Measurements from ENCODE around the gene CLBA1.

The CLBA1 gene

DNA sequence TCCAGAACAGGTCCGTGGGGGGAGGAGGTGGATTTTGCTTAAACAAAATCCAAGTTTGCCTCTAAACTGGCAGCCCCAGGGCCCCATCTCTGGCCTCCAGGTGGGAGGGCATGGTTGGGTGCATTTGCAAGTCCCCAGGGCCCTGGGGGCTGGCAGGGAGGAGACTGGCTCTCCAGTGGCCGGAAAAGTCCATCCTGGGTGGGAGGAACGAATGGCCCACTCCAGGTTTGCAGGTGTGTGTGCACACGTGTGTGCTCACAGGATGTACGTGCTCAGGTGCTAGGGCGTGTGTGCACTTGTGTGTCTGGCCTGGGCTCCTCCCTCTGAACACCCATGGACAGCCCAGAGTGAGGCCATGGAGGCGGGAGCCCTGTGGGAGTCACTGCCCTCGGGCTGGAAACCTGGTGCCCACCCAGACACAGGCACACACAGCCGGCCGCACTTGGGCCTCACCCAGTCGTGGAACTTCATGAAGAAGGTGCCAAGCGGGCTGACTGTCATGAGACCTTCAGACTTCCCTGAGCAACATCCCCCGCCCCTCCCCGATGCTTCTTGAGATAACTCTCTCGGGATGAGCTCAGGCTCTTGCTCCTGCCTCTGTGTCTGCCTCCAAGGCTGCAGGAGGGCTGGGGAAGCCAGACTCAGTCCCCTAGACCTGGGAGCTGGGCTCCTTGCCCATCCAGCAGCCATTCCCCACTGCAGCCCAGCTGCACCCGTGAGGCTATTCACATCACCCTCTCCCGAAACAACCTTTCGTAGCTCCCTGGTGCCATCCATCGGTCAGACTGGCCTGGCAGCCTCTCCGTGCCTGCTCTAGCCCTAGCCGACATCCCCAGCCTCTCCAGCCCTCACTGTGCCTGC, 16.8 kb upstream of the CLBA1 start:
- no peak for DNase-seq (ENCODE audit: low read depth in 4 of 4, low spot score in 1 of 4)

DNA sequence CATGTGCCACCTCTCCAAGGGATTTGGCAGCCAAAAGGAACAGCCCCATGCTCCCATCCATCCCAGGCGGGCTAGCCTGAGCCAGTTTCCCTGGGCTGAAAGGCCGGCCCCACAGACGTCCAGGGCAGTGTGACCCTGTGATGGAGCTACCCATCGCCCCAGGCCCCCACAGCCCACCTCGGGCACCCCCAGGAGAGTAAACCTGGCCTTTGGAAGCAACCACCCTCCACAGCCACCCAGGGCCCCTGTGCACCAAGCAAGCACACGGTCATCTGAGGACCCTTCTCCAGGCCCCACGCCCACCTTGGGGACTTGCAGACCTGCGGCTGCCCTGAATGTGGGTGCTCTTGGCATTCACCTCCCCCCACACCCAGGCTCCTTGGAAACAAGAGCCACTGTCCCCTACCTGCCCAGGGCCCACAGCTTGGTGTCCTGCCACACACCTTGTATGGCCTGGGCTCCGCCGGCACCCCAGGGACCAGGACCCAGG, 15.8 kb upstream of the CLBA1 start:
- no peak for DNase-seq (ENCODE audit: low read depth in 4 of 4, low spot score in 1 of 4)

DNA sequence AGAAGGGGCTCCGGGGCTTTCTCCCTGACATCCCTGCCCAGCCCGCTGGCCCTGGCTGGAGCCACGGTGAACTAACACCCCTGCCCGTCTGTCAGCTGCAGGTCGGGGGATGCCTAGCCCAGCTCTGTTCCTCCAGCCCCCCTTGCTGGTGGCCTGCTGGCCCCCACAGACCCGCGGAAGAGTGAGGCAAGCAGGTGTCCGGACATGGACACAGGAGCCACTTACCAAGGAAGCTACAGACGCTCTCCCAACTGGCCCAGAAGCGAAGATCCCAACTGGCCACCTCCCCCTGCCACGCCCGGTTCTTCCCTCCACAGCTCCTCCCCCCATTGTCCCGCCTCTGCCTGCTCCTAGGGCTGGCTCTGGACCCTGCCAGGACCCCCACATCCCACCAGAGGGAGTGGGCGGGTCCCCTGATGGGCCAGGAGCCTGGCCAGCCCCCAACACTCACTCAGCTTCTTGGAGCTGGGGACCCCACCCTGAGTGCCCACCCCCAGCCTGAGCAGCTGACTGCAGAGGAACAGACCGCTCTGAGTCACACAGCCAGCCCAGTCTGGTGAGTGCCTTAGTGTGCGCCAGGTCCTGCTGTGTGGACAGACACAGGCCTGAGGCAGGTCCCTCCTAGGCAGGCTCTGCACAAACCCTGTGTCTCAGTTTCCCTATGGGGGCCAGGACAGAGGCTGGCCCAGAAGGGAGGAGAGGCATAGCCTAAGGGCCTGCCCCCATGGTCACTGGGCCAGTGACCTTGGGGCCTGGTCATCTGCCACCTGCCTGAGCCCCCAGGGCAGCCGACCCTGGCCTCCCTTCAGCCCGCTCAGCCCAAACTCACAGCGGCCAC, 15.1 kb upstream of the CLBA1 start:
- no peak for DNase-seq (ENCODE audit: low read depth in 4 of 4, low spot score in 1 of 4)

DNA sequence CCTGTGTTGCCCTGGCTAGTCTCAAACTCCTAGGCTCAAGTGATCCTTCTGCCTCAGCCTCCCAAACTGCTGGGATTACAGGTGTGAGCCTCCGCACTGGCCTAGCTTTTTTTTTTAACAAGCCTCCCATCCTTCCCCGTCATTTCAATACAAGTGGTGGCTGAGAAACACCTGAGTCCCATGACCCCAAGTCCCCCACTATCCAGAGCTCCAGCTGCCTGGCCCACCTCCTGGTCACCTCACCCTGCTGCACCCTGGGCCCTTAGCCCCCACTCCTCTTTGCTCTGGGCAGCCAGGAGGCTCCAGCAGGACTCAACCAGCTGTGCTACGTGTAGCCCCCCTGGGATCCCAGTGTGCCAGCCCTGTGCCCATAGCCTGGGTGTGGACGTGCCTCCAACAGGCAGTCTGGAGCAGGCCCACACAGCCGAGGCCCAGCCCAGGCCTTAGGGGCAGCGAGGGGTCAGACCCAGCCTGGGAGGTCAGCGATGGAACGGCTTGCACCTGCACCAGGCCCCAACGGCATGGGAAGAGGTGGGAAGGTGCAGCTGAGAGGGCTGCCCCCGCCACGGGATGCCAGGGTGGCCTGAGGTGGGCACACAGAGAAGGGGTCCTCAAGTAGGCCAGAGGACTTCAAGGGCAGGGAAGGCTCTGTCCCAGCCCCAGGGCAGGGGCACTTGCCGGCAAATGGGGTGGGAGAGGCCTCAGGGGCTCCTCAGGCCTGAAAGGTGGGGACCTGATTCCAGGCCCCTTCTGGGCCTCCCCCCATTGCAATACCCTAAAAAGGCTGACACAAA, 13.9 kb upstream of the CLBA1 start:
- no peak for DNase-seq (ENCODE audit: low read depth in 4 of 4, low spot score in 1 of 4)

DNA sequence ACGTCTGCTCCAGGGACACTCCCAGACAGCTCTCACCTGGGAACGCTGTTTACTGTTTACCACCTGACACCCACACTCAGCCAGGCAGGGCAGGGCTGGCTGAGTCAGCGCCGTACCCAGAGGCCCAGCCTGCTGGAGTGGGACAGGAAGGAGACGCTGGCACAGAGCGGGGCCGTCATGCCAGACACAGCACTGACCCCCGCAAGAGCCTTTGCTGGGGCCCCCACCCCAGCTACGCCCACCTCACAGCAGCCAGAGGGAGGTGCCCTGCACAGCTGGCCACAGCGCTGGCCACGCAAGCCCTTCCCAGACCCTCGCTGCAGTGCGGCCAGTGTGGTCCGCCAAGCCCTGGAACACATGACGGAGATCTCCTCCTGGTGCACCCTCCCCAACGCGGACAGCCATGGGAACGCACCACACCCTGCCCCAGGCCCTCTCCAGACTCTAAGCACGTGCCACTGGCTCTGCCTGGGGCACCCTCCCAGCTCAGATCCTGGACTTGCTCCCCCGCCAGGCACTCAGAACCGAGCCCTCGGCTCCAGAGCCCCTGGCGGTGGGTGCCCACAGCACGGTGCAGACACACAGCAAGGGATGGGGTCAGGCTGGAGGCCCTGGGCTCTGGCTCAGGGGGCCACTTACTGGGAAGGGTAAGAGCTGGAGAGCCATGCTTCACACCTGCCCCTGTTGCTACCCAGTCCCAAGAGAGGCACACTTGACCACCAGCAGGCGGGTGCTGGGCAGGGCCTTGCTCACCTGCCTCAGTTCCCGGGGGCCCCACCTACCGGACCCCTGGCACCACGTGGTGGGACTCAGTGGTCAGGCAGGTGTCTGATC, 13.1 kb upstream of the CLBA1 start:
- DNase-seq (ENCODE audit: low read depth in 4 of 4, low spot score in 1 of 4) = no peak

DNA sequence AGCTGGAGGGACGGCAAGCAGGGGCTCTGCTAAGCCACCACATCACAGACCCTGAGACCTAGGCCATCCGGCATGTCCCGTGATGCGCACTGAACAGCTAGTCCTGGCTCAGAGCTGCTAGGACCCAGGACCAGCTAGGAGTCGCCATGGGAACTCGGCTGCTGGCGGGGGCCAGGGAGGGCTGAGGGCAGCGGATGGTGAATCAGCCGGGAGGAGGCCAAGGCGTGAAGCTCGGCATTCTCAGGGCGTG, 12.5 kb upstream of the CLBA1 start:
- no peak for DNase-seq (ENCODE audit: low read depth in 4 of 4, low spot score in 1 of 4)

DNA sequence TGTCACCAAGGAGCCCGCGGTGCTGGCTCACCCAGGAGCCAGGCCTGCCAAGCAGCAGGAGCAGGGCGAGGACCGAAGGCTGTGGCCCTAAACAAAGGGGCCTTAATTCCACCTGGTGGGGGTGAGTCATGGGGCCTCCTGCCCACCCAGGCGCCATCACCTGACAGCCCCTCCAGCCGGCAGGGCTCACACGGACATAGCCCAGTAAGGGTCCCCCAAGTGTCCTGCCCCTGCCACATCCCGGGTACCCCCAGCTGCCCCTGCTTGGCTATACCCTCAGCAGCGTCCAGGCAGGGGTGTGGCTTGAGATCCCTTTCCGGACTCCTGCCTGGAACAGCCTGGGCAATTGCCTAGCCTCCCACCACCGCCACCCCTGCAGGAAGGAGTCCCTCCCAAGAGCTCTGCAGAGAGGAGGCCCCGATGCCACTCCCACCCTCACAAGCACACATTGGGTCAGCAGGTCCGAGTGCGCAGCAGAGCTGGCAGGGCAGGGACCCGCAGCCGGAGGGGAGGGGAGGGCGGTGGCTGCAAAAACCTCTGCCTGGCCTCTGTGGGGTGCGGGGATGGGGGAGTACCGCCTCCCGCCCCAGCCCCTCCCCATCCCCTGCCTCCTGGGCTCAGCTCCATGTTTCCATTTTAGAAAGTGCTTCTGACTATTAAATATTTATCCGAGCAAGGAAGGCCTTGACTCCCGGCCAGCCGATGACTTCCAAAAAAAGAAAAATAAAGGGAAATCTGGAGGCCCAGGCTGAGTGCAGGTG, 12.0 kb upstream of the CLBA1 start:
- DNase-seq (ENCODE audit: low read depth in 4 of 4, low spot score in 1 of 4) = no peak

DNA sequence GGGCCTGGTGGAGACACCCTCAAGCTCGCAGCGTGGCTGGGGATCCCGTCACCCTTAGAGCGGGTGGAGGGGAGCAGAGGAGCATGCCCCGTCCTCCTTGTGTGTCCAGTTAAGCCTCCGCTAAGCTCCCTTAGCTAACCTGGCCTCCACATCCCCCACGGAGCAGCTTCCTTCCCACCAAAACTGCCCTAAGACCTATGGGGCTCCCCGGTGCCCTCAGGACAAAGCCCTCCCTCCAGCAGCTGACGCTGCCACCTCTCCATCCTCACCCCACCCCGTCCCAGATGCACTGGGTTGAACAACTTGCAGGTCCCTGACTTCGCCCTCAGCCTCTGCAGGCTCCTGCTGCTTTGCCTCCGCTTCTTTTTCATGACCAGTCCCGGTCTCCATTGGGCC, 11.4 kb upstream of the CLBA1 start:
- no peak for DNase-seq (ENCODE audit: low read depth in 4 of 4, low spot score in 1 of 4)

DNA sequence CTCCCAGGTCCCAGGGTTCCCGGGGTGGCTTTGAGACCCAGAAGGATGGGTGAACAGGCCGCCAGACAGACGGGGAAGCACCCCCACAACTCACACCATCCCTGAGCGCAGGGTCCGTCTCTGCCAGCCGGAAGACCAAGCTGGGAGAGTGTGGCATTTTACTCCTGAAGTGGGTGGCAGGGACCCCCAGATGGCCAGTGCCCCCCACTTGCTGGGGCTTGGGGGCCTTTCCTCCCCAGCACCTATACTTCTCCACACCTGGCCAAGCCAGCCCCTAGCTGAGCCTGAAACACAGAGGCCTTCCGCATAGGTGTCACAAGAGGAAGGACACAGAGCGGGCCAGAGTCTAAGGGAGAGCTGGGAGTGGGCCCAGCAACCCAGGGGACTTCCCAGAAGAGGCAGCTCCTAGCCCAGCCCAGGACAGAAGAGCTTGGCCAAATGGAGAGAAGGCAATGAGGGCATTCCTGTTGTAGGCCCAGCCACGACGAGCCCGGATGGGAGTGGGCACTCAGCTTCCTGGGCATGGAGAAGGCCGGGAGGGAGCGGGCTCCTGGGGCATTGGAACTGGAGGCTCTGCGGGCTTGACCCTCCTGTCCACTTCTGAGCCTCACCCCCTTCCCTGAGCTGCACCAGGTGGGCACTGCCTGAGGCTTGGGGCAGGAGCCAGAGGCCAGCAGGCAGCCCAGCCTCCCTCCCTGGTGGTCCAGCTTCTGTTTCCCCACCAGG, 10.8 kb upstream of the CLBA1 start:
- no peak for DNase-seq (ENCODE audit: low read depth in 4 of 4, low spot score in 1 of 4)

DNA sequence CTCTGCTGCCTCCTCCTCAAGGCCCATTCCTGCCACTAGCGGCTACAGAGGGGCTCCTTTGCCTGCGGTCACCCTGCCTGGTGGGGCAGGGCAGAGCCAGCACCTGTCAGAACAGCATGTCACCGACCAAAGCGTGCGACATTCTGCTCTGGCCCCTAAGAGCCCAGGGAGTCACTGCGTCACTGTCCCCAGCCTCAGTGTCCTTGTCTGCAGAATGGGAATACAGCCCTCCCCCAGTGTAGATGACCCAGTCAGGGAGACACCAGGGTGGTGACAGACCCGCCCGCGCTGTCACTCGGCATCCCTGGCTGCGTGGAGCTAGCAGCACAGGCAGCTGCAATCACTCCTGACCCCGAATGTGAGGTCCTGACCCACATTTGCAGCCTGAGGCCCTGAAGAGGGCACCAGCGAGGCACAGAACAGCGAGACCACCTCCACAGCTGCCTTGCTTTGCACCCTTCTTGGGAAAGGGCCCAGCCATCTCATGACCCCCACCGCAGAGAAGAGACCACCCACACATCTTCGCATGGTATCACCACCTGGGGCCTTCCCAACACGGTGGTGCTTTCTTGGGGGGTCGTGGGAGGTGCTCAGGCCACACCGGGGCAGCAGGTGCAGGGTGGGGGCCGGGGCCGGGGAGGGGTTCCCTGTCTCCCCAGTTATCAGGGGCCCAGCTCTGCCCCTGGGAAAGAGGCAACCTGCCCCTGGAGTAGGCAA, 9.9 kb upstream of the CLBA1 start:
- no peak for DNase-seq (ENCODE audit: low read depth in 4 of 4, low spot score in 1 of 4)

DNA sequence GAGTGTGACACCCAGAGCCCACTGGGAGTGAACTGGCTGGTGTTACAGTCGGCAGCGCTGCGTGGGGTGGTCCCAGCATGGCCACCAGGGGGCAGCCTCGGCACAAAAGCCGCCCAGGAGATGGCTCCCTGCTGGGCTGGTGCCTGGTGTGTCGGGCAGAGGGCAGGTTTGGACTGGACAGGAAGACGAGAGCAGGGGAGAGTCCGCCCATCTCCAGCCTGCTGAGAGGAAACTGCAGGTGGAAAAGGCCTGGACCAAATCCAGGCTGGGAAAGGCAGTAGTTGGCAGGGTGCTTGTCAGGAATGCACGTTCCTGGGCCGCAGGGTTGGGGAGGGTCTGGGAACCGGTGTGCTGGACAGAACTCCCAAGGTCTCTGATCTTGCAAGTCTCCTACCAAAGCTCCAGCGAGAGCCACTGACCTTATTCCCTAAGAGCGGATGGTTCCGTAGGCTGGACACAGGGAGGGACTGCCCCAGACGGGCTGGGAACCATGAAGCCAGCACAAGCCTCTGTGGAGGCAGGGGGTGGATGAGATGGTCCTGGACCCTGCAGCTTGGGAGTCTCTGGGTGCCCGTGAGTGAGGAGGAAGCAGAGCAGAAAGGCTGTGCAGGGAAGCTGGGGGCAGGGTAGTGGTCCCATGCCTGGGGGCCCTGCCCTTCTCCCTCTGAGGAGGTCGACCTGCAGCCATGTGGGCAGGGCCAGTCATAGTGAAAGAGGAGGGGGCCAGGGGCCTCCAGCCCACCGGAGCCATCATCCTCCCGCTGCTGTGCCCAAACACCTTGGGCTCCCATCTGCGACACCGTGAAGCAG, 9.2 kb upstream of the CLBA1 start:
- DNase-seq (ENCODE audit: low read depth in 4 of 4, low spot score in 1 of 4) = peak; percentile 75 to 81 (median 79)

DNA sequence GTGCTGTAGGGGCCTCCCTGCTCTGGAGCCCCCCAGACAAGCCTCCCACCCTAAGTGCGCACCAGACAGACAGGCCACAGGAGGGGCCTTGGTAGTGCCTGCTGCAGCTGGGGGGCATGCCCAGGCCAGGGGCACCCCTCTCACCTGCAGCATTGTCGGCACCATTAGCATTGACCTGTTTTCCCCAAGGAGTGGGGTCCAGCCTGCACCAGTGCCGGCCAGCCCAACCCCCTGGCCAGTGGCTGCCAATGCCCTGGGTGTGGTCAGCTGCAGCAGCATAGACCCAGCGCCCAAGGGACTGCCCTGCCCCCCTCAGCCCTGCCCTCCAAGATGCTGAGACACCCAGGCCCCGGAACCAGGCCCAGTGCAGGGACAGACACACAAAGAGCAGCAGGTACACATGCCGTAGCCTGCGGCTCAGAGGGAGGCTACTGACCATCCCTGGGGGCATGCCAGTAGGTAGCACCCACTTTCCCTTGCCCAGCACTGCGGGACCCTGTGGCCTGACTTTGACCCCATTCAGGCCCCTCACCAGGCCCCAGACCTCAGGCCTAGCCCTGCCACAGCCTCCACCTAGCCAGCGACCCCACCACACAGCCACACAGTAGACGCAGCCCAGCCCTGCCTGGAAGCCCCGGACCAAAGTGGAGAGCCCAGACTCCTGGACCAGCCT, 8.4 kb upstream of the CLBA1 start:
- no peak for DNase-seq (ENCODE audit: low read depth in 4 of 4, low spot score in 1 of 4)

DNA sequence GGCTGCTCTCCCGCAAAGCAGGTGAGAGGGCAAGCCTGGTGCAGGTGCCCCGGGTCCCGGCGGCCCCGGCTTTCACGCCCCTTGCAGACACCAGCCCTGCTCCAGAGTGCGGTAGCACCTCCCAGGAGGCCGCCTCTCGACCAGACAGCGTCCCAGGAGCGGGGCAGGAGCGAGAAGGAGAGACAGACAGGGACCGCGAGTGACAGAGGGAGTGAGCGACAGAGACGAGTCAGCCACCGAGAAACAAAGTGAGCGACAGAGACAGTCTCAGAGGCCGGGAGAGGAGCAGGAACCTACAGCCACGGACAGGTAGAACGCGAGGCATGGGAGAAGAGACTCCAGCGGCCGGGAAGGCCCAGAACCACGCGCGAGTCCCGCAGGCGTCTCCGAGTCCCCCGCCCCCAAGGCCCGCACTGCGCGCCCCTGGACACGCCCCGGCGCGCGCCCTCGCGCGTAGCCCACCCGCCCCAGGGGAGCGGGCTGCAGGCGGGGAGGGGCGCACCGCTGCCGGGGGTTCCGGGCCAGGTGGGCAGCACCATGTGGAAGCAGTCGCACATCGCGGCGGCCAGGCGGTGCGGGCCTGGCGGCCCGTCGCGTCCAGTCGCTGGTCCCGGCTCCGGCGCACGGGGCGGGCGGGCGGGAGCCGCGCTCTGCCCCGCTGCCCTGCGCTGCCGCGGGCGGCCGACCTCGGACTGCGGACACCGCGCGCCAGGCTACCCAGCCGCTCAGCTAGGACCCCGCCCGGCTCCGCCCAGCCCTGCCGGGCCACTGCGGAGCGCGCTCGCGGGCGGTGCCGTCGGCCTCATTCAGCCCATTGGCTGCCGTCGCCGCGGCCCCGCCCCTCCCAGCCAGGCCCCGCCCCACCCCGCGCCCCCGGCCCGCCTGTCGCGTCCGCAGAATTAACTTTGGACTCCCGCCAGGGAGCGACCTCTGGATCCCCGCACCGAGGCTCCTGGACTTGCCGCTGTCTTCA, 7.6 kb upstream of the CLBA1 start, which contains the start of gene AHNAK2:
Gene AHNAK2, minus strand, starts transcription at position 694 of the 973 bp plus-strand sequence. Its CDS starts 137 bp downstream, at position 557.
- peak in 3 of 4 experiments; percentile 18 to 48 (median 44) for DNase-seq (ENCODE audit: low read depth in 4 of 4, low spot score in 1 of 4)

DNA sequence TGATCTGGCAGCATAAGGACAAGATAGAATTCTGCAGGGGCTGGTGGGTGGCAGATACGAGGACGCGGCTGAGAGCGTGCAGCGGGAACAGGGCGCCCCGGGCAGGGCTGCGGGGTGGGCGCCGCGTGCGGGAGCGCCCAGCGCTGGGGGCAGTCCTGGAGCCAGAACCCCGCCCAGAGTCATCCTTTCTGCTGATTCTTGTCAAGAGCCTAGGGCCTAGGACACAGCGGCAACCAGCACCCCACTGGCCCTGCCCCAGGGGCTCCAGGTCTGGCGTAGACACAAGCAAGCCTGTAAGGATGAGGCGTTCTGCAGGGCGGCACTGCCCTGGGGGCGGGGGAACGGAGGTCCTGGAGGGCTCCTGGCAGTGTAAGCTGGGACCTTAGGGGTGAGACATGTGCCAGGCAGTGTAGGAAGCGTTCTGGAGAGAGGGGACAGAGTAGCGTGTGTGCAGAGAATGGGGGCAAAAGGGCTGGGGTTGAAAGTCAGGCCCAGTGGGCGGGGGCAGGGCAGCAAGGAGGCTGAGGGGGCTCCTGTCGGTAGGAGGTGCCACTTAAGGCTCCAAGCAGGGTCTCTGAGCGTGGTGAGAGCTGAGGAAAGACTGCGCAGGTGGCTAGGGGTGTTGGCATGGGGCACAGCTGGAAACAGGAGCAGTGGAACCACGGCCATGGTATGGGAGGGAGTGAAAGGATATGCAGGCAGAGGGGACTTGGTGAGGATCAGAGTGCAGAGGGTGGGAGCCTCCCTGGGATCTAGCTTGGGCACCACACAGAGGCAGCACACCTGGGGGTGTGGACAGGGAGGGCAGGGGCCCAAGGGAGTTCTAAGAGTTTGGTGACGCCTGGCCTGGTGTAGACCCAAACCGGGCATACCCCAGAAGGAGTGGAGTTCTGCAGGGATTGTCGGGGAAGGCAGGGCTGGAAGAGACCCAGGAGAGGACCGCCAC, 6.6 kb upstream of the CLBA1 start:
- DNase-seq (ENCODE audit: low read depth in 4 of 4, low spot score in 1 of 4) = no peak
